Fibroblast of lung (primary cell): ENCODE results near the gene GSE1. TPM values are rescaled to one million over a fixed set of nuclear protein-coding genes. Genes with fewer than 3 reads are reported as not detected.

Experiments
- DNase-seq, 2 donors: peaks; one replicate each; pipeline versions ENCODE4 v3.0.0 to v3.0.0-alpha.2; 2010; ENCODE audit warnings: low read depth in 2 of 2
- H2AFZ ChIP-seq: 2 replicates; pipeline ENCODE4 v1.5.1; 2012; ENCODE audit warnings: low read length, control low read depth, inconsistent platforms
- H3K27ac ChIP-seq: 2 replicates; pipeline ENCODE4 v1.5.1; 2011; ENCODE audit warnings: low read length, control low read depth; ENCODE audit not compliant: insufficient read depth
- H3K27me3 ChIP-seq: 2 replicates; pipeline ENCODE4 v1.5.1; 2011; ENCODE audit warnings: mild to moderate bottlenecking, low read length; ENCODE audit not compliant: control insufficient read depth, insufficient read depth
- H3K36me3 ChIP-seq: 2 replicates; pipeline ENCODE4 v1.5.1; 2011; ENCODE audit warnings: low read length; ENCODE audit not compliant: control insufficient read depth, insufficient read depth
- H3K4me1 ChIP-seq: 2 replicates; pipeline ENCODE4 v1.5.1; 2011; ENCODE audit warnings: low read length; ENCODE audit not compliant: control insufficient read depth, insufficient read depth; ENCODE audit errors: extremely low read depth
- H3K4me2 ChIP-seq: 2 replicates; pipeline ENCODE4 v1.5.1; 2011; ENCODE audit warnings: low read length, control low read depth; ENCODE audit not compliant: insufficient read depth; ENCODE audit errors: extremely low read depth
- H3K4me3 ChIP-seq, 4 experiments: fragments of 200-600 bp in 1 of 4; sonication (generic) in 1 of 4; replicated peaks in 1 of 4; 2 replicates each; pipeline ENCODE4 v1.5.1; 2011 to 2016; ENCODE audit warnings: low read length in 4 of 4, low read depth in 3 of 4, mild to moderate bottlenecking in 3 of 4, control low read depth in 2 of 4, inconsistent platforms in 1 of 4, mixed read lengths in 1 of 4; ENCODE audit not compliant: insufficient read depth in 1 of 4; ENCODE audit errors: control extremely low read depth in 1 of 4
- H3K79me2 ChIP-seq: 2 replicates; pipeline ENCODE4 v1.5.1; 2012; ENCODE audit warnings: mild to moderate bottlenecking, low read length, inconsistent platforms; ENCODE audit not compliant: control insufficient read depth, insufficient read depth
- H3K9ac ChIP-seq: 2 replicates; pipeline ENCODE4 v1.5.1; 2011; ENCODE audit warnings: mild to moderate bottlenecking, low read length, control low read depth; ENCODE audit not compliant: insufficient read depth
- H3K9me3 ChIP-seq: 2 replicates; pipeline ENCODE4 v1.5.1; 2012; ENCODE audit warnings: low read depth, low read length; ENCODE audit not compliant: control insufficient read depth, insufficient read depth
- H4K20me1 ChIP-seq: 2 replicates; pipeline ENCODE4 v1.5.1; 2011; ENCODE audit warnings: low read length; ENCODE audit not compliant: control insufficient read depth, insufficient read depth; ENCODE audit errors: extremely low read depth
- CTCF ChIP-seq, 2 donors: IDR thresholded peaks in 1 of 2; conservative IDR thresholded peaks in 1 of 2; 1 replicate in 1 of 2; 2 replicates in 1 of 2; pipeline ENCODE4 v1.5.1; 2011 to 2012; ENCODE audit warnings: low read length in 2 of 2, control low read depth in 1 of 2, inconsistent platforms in 1 of 2, low read depth in 1 of 2, mild to moderate bottlenecking in 1 of 2
- EZH2 ChIP-seq: IDR thresholded peaks from 2 replicates; pipeline ENCODE4 v1.5.1; 2012; ENCODE audit warnings: low read length, control low read depth, mild to moderate bottlenecking; ENCODE audit errors: missing control alignments
- polyA plus RNA-seq, 2 donors: library from polyadenylated mRNA; depleted of rRNA in 1 of 2; stranded (reverse) in 1 of 2; unstranded in 1 of 2; fragments of >200 nt; gene quantifications; 2 replicates each; pipeline ENCODE4 v1.2.1, GENCODE V29; 2011 to 2012; ENCODE audit warnings: missing spikeins in 1 of 2
- total RNA-seq: library from RNA; depleted of rRNA; stranded (reverse); fragments of >200 nt; gene quantifications from 2 replicates; pipeline ENCODE4 v1.2.1, GENCODE V29; 2014

Gene GSE1
- total and polyA plus RNA-seq, 2 donors (not counting 1 experiment from before 2014, with no cell fraction given): 11.0 to 35.7 TPM

DNA sequence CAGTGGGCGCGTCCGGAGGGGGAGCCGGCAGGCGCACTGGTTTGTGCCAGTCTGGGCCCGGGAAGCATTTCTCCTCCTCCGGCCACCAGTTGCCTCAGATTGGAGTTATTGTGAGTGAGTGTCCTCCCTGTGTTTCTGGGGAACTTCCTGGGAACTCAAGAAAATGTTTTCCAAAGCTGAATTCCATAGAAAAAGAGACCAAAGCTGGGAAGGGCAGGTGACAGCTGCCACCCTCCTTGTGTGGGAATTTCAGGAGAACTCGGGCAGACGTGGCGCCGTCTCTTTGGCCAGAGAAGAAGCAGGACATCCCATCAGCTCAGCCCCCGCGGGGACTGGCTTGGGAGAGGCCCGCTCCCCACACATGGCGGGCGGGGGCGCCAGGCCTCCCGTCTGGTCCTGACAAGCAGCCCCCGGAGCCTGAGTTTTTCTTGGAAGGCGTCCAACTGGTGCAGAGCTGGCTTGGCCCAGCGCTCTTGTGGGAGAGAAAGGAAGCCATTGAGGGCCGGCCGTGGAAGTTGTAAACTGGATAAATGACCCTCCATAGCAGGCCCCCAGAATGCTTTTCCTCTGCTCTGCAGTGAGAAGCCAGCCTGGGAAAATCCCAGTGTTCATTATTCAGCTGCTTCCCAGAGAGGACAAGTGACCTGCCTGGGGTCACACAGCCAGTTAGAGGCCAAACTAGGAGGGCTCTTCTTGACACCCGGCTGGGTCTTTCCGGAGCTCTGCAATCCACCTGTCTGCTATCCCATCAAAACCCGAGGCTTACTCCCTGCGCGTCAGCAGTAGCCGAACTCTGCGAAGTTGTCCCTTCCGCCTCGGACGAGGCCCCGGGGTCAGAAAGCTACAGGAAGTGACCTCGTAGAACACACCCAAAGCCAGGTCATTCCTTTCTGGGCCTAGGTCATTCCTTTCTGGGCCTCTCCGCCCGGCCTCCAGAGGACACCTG, 39.2 kb upstream of the GSE1 start:
- Histone ChIP-seq H3K36me3 (no peaks in the 10 kb centered on the region), H3K4me3 (peak overlapping the region in 1 of 4 experiments; percentile 10), H3K9me3 (no peaks in the 10 kb centered on the region), H4K20me1 (no peaks in the 10 kb centered on the region), H3K79me2 (peaks cover 30% of the 10 kb centered on the region), H3K27me3 (no peaks in the 10 kb centered on the region), H3K4me1 (peaks cover 17% of the 10 kb centered on the region), H3K27ac (peak overlapping the region; percentile 53), H3K9ac (peak overlapping the region; percentile 17), H3K4me2 (peak overlapping the region; percentile 72), H2AFZ (no peak overlapping the region)
- TF ChIP-seq EZH2 (no peak), CTCF (conservative IDR thresholded peaks at IDR 0.05 in 1 of 2, IDR thresholded peaks at IDR 0.05 in 1 of 2; ENCODE audit: low read depth in 1 of 2, low read length in 2 of 2) (no peak)
- peak; percentile 70 to 84 for DNase-seq

- peak overlapping the region; percentile 72 for H3K4me2 ChIP-seq
- H4K20me1 ChIP-seq: no peaks in the 10 kb centered on the region
- peak overlapping the region; percentile 16 for H3K9ac ChIP-seq
These were observed 38.2 kb upstream of the GSE1 start for GRCh38 chr16:85574672-85575475.

More at GRCh38 chr16:85574672-85575475, 38.2 kb upstream of the GSE1 start:
- H3K27ac ChIP-seq: peak overlapping the region; percentile 53
- peaks cover 30% of the 10 kb centered on the region for H3K79me2 ChIP-seq
- TF ChIP-seq CTCF (conservative IDR thresholded peaks at IDR 0.05 in 1 of 2, IDR thresholded peaks at IDR 0.05 in 1 of 2; ENCODE audit: low read depth in 1 of 2, low read length in 2 of 2) (no peak), EZH2 (no peak)
- no peak overlapping the region for H2AFZ ChIP-seq
- peak overlapping the region in 1 of 4 experiments; percentile 20 for H3K4me3 ChIP-seq
- DNase-seq: no peak
- no peaks in the 10 kb centered on the region for H3K36me3 ChIP-seq
- peaks cover 21% of the 10 kb centered on the region for H3K4me1 ChIP-seq
- no peaks in the 10 kb centered on the region for H3K27me3 ChIP-seq
- H3K9me3 ChIP-seq: no peaks in the 10 kb centered on the region
